Measurements from ENCODE around the gene CYTH4.

GRCh38 chr22:37266581-37267134 lies 15.7 kb upstream of the CYTH4 start:
- no peak for TF ChIP-seq POLR2AphosphoS5 (IDR thresholded peaks at IDR 0.05; ENCODE audit: borderline replicate concordance, low read depth, low read length)
- no peak for TF ChIP-seq EZH2 (IDR thresholded peaks at IDR 0.05)
- no peak for TF ChIP-seq FOXP2 (optimal IDR thresholded peaks at IDR 0.05; ENCODE audit: control extremely low read depth, extremely low read length, insufficient read depth)
